COLO668 (cell line): ENCODE results near the gene TCEAL5.
"Not testable (repeated sequence)": the region's sequence is repeated elsewhere in the genome, so short reads cannot be mapped to it uniquely, and the experiment has no call there.

ENCODE experiments used
- DNase-seq: peaks from one replicate; lab custom pipeline; 2025; ENCODE audit not compliant: unreplicated experiment; lab: John Stamatoyannopoulos, UW

TCEAL5 gene

DNA sequence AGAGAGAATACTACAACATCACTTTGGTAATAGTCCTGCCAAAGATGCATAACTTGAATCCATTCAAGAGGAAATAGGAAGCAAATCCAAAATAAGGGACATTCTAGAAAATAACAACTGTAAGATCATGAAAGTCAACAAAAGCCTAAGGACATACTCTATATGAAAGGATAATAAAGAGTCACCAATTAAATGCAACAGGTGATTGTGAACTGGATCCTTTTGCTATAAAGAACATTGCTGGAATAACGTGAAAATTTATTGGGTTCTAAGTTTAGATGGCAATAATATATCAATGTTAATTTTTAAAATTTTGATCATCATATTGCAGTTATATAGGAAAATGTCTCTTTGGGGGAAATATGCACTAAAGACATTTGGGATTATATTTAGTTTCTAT, 41.7 kb downstream of the TCEAL5 start:
- DNase-seq = no peak

DNA sequence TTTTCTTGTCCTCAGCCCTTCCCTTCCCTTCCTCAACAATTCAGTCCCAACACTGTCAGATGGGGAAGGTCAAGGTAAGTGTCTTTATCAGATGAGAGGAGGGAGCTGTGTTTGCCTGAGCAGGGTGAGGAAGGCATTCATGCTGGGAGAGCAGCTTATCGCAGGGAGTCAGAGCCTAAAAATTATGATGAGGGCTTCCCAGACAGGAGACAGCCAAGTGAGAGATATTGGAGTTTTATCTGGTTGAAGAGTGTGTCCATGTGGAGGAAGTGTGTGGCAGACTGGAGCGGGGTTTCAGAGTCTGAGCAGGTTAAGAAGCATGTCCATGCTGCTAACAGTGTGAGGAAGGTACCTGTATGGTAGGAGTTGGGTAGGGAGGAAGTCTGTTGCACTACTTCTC, 43.3 kb downstream of the TCEAL5 start:
- DNase-seq = no peak

DNA sequence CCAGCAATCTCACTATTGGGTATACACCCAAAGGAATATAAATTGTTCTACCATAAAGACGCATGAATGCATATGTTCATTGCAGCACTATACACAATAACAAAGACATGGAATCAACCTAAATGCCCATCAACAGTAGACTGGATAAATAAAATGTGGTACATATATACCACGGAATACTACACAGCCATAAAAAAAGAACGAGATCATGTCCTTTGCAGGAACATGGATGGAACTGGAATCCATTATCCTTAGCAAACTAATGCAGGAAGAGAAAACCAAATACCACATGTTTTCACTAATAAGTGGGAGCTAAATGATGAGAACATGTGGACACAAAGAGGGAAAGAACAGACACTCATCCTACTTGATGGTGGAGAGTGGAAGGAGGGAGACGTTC, 50.6 kb downstream of the TCEAL5 start:
- not testable (repeated sequence) for DNase-seq
